ENCODE results near the gene C1QTNF12.

Gene C1QTNF12, protein sequence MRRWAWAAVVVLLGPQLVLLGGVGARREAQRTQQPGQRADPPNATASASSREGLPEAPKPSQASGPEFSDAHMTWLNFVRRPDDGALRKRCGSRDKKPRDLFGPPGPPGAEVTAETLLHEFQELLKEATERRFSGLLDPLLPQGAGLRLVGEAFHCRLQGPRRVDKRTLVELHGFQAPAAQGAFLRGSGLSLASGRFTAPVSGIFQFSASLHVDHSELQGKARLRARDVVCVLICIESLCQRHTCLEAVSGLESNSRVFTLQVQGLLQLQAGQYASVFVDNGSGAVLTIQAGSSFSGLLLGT

GRCh38 chr1:1246577-1247340 lies at the start of gene C1QTNF12:
TSS of gene C1QTNF12 (minus strand) at chr1:1246722. CDS start at chr1:1246690, 32 bp downstream.
- DNase-seq (ENCODE audit: low read depth) = no peak

DNA sequence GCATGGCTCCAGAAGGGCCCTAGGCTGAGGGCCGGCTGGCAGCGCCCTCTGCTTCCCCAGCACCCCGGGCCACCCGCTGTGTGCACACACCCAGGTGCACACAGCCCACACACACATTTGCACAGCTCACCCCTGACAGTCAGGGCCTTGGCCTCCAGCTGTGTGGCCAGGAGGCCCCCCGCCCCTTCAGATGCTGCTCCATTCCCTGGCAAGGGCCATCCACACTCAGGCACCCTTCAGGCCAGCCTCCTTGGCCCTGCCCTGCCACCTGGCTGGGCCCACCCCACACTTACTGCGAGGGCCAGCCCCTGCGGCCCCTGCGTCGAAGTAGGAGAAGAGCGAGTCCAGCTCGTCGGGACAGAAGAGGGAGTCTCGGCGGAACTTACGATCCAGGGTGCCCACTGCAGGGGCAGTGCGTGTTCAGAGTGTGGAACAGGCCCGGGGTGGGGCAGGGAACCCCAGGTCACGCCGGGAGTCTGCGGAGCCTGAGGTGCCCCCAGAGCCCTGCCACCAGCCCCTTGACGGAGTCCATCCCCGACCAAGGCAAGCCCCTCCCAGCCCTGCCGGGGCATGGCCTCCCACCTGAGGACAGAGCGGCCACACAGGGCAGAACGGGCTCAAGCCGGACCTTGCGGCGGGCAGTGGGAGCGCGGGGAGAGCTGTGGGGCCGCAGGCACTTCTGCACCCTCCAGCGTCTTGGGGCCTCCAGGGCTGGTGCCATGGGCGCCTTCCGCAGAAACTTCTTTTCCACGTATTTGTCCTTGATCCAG lies 48.8 kb upstream of the C1QTNF12 start:
- DNase-seq (ENCODE audit: low read depth) = no peak

DNA sequence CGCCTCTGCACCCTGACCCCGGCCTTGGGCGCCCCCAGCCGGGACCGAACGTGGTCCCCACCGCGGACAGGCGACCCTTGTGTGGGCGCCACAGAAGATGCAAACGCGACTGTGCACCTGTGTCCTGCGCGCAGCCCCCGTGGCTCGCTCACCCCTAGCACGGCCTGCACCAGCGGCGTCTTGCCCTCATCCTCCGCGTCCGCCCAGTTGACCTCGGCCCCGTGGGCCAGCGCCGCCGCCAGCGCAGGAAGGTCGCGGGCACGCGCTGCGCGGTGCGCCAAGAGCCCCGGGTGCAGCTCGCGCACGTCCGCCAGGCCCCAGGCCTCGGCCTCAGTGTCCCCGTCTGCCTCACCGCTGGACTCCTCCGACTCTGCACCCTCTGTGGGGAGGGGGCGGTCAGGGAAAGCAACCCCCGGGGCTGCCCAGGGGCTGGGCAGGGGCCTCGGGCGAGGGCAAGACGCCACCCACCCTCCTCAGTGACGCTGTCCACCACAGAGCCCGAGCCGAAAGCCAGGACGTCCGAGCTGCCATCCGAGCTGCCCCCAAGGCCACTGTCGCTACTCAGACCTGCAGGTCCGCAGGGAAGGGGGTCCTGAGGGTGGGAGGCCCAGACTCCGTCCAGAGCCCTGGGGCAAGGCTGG lies 47.8 kb upstream of the C1QTNF12 start:
- no peak for DNase-seq (ENCODE audit: low read depth)

DNA sequence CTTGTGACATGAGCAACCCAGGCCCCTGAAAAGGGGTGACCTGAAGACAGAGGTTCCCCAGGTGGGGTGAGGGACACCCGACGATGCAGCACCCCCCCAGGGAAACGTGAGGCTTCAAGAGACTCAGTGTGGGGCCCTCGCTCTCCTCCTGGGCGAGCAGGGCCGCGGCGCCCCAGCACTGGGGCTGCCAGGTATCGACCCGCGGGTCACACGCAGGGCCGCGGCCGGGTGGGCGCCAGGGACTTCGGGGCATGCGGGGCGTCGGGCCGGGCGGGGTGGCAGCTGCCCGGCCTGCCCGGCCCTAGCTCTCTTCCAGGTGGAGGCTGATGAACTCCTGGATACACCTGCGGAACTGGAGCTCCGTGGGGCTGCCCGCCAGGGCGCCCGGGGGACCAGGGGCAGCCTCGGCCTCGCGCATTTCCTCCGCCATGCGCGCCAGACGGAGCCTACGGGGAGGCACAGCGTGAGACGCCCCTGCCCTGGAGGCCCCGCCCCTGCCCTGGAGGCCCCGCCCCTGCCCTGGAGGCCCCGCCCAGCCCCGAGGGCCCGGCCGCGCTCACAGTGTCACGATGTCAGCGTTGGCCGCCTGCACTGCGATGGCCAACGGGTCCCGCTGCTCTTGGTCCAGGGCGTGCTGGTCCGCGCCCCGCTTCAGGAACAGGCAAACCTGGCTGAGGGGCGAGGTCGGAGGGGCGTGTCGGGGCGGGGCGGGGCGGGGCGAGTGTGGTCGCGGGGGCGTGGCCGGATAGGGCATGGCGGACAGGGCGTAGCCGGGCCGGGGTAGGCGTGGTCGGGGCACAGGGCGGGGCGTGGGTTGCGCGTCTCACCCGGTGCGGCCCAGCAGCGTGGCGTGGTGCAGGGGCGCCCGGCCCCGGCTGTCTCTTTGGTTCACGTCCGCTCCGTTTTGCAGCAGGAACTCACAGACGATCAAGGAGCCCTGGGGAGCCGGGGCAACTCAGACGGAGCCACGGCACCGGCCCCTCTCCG lies 47.0 kb upstream of the C1QTNF12 start:
- DNase-seq (ENCODE audit: low read depth) = no peak

GRCh38 chr1:1292851-1293250 lies 46.3 kb upstream of the C1QTNF12 start:
- DNase-seq (ENCODE audit: low read depth) = no peak

DNA sequence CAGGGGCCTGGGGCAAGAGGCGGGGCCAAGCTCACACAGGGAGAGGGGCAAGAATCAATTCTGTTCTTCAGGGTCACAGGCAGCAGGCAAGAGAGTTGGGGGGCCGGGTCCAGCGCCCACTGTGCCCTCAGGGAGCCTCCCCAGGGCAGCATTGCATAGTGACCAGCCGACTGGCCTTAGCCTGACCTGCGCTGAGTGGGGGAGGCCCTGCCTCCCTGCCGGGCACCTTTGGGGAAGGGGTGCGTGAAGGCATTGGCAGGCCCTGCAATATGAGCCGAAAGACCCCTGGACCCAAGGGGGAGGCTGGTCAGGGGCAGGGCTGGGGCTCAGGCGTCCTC lies 45.9 kb upstream of the C1QTNF12 start:
- no peak for DNase-seq (ENCODE audit: low read depth)

DNA sequence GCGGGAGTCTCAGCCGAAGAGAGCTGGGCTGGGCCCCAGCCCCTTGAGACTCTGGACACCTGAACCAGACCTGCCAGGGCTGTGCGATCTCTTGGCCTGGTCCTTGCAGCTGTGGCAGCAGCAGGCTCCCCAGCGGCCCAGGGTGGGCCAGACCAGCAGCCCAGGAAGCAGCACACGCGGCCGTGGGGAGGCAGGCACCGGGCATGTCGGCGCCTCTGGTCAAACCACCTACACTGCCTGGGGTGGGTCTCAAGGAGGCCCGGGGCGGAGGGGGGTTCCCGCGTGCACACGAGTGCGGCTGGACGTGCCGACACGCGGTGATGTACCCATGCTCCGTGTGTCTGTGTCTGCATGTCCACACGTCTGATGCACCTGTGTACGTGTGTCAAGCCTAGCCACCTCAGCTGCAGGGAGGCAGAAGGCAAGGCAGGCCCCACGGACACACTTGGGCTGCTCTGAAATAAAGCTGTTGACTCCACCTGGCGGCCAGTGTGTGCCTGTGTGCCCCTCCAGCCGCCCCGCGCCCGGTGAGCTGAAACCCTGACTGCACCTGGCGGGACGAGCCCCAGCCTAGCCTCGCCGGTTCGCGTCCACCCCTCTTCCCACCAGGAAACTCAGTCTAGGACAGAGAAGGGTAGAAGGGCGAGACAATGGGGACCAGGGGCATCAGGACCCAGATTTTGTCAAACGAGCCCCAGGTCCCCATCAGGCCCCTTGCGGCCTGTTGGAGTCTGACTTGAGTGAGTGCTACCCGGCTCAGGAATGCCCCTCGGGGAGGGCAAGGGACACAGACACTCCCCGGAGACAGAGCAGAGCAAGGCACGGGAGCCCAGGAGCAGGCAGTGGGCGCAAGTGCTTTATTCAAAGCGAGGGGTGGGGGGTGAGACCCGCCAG lies 45.3 kb upstream of the C1QTNF12 start:
- DNase-seq (ENCODE audit: low read depth) = peak; percentile 42

DNA sequence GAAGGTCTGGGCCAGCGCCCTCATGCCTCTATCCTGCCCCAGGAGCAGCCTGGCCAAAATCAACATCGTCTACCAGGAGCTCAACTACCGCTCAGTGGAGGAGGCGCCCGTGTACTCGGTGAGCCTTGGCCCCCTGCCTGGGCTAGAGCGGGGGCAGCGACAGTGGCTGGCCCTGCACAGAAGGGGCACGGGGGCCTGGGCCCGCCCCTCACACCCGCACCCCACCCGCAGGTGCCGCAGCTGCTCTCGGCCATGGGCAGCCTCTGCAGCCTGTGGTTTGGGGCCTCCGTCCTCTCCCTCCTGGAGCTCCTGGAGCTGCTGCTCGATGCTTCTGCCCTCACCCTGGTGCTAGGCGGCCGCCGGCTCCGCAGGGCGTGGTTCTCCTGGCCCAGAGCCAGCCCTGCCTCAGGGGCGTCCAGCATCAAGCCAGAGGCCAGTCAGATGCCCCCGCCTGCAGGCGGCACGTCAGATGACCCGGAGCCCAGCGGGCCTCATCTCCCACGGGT lies 44.6 kb upstream of the C1QTNF12 start:
- no peak for DNase-seq (ENCODE audit: low read depth)

DNA sequence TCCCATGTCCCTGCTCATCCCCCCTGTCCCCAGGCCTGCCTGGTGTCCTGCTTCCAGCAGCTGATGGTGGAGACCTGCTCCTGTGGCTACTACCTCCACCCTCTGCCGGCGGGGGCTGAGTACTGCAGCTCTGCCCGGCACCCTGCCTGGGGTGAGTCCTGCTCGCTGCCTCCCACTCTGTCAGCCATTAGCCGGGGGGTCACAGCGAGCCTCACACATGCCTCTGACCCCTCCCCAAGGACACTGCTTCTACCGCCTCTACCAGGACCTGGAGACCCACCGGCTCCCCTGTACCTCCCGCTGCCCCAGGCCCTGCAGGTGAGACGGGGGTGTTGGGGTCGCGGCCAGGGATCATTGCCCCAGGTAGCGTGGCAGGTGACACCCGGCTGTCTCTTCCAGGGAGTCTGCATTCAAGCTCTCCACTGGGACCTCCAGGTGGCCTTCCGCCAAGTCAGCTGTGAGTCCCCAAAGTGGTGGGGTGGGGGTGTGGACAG lies 43.8 kb upstream of the C1QTNF12 start:
- no peak for DNase-seq (ENCODE audit: low read depth)

DNA sequence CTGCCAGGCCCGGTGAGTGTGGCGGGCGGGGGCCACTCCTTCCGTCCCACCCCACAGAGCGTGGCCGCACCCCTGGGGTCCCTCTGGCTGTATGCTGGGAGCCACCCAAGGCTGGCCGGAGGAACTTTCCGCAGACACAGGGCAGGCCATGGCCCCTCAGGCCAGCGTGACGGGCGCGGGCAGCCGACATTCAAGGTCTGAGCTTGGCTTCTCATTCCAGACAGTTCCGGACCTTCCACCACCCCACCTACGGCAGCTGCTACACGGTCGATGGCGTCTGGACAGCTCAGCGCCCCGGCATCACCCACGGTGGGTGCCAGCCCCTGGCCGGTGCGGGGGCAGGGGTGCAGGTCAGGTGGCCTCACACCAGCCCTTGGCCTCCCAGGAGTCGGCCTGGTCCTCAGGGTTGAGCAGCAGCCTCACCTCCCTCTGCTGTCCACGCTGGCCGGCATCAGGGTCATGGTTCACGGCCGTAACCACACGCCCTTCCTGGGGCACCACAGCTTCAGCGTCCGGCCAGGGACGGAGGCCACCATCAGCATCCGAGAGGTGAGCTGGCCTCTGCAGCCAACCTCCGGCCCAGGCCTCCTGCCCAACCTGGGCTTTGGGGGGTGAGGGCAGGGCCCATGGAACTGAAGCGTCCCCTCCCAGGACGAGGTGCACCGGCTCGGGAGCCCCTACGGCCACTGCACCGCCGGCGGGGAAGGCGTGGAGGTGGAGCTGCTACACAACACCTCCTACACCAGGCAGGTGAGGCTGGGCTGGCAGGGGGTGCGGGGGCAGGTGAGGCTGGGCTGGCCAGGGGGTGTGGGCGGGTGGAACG lies 41.0 kb upstream of the C1QTNF12 start:
- DNase-seq (ENCODE audit: low read depth) = no peak

DNA sequence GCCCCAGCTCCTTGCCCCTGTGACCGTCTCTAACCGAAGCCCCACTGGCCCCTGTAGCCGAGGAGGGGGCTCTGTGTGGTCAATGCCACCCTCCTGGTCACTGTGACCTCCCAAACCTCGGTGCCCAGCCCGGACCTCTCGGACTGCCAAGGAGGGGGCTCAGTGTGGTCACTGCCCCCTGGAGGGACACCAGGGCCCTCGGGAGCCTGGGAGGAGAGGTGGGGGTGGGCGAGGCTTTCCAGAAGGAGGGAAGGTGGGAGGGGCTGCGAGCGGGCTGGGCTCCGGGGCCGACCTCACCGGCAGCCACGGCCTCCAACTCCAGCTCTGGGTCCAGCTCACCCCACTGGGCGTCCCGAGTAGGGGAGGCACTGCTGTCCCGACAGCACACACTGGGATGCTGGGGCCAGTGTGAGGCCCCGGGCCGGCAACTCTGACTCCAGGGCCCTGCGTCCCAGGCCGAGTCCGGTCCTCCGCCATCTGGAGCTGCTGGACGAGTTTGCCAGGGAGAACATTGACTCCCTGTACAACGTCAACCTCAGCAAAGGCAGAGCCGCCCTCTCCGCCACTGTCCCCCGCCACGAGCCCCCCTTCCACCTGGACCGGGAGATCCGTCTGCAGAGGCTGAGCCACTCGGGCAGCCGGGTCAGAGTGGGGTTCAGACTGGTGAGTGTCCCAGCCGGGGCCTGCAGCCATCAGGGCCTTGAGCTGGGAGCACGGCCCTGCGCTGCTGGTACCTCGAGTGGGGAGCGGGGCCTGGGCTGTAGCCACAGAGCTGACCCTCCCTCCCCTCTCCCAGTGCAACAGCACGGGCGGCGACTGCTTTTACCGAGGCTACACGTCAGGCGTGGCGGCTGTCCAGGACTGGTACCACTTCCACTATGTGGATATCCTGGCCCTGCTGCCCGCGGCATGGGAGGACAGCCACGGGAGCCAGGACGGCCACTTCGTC lies 40.1 kb upstream of the C1QTNF12 start:
- no peak for DNase-seq (ENCODE audit: low read depth)

GRCh38 chr1:1285611-1286311 lies 39.2 kb upstream of the C1QTNF12 start:
- DNase-seq (ENCODE audit: low read depth) = no peak

- no peak for DNase-seq (ENCODE audit: low read depth)
These were observed 38.6 kb upstream of the C1QTNF12 start for GRCh38 chr1:1285102-1285571.

GRCh38 chr1:1284221-1285101 lies 37.9 kb upstream of the C1QTNF12 start:
- no peak for DNase-seq (ENCODE audit: low read depth)

DNA sequence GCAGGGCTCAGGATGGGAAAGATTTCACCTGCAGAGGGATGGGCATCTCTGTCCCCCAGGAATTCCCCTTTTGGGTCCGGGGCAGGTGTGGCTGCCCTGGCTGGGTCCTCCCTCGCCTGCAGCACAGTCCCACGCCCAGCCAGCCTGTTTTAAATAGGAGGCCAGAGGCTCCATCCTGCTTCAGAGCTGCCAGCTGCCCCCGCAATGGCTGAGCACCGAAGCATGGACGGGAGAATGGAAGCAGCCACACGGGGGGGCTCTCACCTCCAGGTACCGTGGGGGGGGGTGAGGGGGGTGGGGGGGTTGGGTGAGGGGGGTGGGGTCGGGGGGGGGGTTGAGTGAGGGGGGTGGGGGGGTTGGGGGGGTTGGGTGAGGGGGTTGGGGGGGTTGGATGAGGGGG lies 37.3 kb upstream of the C1QTNF12 start:
- no peak for DNase-seq (ENCODE audit: low read depth)

DNA sequence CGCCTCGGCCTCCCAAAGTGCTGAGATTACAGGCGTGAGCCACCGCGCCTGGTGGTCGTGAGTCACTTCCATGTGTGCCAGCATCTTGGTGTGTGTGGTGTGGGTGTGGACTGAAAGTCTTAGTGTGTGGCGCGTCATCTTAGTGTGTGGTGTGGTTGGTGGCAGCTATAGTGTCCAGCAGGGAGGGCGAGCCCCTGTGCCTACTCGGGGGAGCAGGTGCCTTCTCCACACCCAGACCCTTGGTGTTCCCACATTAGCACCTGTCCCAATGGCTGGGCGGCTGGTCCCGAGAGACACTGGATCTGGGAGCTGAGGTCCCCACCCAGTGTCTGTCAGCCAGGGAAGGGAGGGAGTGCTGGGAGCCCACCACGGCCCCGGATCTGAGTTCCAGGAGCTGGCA lies 36.5 kb upstream of the C1QTNF12 start:
- no peak for DNase-seq (ENCODE audit: low read depth)

Measured in stimulated activated CD8-positive, alpha-beta memory T cell treated with anti-CD3 and anti-CD28 coated beads, Interleukin-4, amount 100 ng/mL, for 24 hours (primary cell).